ENCODE data around the gene CFAP45. TPM values are rescaled to one million over a fixed set of nuclear protein-coding genes. Genes with fewer than 3 reads are reported as not detected.

Gene CFAP45
- polyA plus RNA-seq, 1 donor = 0.20 TPM

DNA sequence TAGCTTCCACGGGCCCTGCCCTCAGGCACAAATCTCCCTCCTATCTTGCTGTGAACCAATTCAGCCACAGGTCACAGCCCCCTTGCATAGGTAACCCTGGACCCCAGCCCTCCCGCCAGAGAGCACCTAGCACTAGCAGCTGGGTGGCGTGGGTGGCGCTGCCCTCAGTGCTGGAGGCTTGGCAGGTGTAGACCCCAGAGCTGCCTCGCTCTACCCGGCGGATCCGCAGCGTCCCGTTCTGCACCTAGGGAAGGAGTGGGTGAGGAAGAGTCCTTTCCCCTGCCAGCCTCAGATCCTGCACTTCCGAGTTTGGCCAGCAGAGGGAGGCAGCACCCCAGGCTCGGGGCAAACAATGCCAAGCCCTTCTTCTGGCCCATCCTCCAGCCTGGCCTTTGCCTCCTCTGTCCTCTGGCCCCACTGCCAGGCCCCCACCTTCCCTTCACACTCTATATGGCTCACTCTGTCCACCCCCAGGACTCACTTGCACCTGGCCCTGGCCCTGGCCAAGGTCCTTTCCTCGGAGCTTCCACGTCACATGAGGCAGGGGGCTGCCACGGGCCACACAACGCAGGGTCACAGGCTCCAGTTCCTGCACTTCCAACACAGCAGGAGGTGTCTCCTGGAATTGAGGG lies 36.4 kb upstream of the CFAP45 start:
- DNase-seq (ENCODE audit: low read depth) = no peak

DNA sequence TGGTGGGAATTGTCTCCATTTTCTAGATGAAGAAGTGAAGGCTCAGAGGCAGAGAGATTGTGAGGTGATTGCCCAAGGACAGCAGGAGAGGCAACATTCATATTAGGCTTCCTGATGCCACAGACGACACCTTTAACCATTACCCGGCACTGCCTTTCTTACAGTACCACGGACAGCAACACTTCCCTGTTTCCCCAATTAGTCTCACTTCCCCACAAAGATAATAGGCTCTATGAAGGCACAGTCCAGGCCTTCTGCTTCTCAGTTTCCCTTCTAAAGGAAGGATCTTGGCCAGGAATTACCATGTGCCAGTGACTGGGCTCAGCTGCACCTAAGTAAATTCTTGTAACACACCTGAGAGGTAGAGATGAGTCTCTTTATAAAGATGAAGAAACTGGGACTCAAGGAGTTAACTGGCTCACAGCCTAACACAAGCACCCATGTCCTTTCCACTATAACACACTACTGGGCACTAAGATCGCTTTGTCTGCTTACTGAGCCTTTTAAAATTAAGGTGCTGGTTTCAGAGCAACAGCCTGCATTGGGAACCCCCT lies 35.8 kb upstream of the CFAP45 start:
- DNase-seq (ENCODE audit: low read depth) = no peak

DNA sequence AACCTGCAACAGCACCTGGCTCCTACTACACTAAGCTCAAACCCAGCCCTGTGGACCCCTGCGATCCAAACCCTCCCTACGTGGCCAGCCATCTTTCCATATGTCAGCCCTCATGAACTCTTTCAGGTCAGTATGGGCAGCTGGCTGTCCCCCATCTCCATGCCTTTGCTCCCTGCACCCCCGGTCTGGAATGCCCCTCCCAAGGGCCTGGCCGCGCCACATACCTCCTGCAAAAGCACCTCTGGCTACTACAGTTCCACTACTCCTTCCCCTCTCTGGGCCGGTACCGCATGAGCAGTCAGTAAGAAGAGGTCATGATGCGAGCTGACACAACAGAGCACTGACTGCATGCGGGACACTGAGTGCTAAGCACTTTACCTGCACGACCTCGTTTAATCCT lies 35.3 kb upstream of the CFAP45 start:
- no peak for DNase-seq (ENCODE audit: low read depth)

DNA sequence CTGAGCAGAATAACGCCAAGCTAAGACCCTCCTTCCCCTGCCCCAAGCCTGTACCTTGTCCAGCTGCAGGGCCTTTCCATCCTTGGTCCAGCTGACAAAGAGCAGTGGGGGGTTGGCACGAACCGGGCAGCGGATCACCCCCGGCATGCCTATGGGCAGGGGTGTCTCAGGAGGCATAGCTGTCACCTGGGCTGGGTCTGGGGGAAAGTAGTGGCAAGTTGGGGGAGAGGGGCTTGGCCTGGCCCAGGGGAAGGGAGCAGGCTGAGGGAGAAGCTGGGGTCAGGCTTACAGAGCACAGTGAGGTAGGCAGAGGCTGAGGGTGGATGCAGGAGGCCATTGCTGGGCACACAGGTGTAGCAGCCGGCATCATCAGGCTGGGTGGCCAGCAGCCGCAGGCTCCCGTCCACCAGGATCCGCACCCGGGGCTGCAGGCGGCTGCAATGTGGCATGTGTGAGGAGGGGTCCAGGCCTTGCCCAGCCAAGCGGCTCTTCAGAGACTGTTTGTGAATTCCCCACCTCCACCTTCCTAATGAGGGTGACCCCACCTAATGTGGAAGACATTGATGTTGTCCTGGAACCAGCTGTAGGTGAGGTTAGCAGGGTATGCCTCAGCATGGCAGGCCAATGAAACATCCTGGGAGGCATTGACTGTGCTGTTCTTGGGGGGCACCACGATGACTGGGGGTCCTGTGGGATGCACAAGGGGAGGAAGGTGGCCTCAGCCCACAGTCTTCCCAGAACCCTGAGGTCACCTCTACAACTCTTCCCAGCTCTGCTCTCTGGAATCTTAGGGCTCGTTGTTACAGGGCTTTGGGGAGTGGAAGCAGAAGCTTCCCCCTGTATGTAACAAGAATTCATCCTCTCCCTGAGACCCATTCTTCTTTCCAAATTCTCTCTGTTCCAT lies 34.4 kb upstream of the CFAP45 start:
- no peak for DNase-seq (ENCODE audit: low read depth)

DNA sequence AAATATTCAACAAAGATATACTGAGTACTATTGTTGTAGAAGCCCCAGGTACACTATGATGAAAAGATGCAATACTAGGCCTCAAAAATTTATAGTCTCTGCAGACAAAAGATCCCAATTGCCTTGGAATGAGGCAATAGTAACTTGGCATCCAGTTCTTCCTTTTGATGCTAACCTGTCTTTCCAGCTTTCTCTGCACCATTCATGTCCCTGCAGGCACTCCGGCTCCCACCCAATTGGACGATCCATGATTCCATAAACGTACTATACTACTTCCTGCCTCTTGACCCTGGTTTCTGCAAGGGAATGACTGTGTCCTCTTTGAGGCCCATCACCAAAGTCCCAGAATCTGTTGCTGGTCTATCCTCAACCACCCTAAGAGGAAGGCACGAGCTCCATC lies 33.4 kb upstream of the CFAP45 start:
- no peak for DNase-seq (ENCODE audit: low read depth)

DNA sequence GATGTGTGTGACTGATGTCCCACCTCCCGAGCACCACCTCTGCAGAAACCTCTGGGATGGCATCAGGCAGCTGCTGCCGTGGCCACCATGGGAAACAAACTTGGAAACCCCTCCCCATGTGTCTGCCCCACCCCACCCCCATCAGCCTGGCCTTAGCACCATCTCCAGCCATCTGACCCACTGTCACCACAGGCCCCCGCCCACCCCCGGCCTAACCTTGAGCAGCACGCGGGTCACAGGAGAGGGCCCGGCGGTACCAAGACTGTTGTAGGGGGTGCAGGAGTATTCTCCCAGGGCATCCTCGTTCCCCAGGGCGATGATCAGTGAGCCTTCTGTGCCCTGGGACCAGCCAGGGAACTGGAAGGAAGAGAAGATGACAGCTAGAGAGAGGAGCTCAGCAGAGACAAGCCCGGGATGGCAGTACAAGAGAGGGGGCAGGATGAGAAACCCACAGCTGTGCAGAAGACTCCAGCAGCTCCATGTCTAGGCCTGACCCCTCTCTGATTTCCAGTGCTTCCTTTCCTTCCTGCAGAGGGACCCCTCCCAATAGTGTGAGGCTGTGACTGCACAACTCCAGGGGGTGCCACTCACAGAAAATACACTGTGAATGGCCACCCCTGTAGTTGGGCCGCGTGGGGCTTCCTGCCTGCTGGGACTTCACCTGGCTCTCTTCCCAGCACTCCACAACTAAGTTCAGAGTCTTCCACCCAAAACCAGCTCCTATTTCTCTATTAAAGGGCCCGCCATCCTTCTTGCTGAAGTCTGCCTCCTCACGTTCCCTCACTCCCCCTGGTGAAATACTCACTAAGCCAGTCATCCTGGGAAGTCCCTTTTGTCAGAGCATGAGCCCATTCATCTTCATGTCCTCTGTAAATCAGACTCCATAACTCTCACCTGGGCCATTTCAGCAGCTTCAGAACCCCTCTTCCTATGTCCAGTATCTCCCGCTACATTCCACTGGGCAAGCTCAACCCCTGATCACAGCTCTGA lies 32.6 kb upstream of the CFAP45 start:
- no peak for DNase-seq (ENCODE audit: low read depth)

DNA sequence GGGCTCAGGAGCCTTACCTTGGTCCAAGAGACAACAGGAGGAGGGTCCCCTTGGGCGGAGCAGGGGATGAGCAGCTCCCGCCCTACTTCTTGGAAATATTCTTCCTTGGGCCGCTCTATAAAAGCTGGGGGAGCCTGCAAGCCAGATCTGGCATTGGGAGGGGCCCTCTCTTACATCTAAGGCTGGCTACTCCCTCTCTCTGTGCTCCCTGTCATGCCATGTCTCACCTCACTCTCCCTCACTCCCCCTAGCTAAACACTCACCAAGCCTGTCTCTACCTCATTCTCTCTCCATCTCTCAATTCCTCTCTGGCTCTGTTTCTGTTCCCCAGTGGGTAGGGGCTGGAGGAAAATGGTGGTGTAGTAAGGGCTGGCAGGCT lies 31.8 kb upstream of the CFAP45 start:
- no peak for DNase-seq (ENCODE audit: low read depth)

DNA sequence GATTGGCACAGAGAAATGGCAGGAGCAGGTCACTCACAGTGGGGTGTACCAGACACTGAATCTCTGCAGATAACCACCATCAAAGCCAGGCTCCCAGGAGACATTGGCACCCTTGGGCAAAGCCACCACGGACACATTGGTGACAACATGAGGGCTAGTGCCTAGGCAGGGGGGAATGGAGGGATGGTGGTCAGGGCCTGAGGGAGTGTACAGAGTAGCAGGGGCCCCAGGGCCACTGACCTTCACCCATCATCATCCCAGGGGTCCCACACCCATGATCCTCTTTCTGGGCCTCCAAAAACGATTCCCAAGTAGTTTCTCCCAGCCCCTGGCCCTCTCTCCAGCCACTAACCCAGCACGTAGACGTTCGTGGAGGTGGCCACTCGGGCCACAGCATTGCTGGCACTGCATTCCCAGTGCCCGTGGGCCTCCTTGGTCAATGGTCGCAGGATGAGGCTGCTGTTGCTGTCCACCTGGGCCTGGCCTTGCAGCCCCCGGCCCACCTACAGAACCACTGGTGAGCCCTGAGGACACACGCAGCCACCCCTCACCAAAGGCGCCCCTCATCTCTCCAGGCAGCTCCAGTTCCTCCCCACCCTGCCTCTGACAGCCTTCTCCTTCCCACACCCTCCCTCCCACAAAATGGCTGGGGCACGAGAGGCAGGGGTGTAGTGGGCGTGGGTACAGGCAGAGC lies 31.3 kb upstream of the CFAP45 start:
- DNase-seq (ENCODE audit: low read depth) = no peak

DNA sequence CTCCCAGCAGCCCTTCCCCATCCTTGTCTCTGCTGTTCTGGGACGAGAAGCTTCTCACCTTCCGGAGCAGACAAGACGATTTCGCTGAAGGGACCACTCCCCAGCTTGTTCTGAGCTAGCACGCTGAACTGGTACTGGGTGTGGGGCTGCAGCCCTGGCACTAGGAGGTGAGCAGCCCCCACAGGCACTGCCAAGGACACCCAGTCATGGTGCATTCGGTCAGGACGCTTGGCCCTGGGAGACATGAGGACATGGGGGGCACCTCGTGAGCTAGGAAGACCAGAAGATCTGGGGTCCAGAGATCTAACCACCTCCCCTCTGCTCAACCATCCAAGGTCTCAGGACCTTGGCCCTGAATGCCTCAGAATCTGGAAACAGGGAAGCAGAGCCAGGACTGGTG lies 30.7 kb upstream of the CFAP45 start:
- no peak for DNase-seq (ENCODE audit: low read depth)

DNA sequence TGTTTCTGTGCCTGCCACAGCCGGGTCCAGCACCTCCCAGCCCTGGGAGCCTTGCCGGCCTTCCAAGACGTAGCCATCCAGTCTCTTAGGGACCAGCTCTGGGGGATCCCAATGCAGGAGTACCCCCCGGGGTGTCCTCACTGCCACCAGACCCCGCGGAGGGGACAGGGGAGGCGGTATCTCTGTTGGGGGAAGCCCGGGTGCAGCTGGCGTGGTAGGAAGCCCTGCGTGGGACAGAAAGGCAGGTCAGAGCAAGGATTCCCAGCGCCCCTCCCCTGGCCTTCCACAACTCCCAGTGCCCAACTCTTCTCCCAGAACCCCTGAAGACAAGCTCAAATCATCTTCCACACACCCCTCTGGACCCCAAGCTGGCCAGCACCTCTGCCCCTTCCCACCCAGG lies 30.3 kb upstream of the CFAP45 start:
- DNase-seq (ENCODE audit: low read depth) = no peak

DNA sequence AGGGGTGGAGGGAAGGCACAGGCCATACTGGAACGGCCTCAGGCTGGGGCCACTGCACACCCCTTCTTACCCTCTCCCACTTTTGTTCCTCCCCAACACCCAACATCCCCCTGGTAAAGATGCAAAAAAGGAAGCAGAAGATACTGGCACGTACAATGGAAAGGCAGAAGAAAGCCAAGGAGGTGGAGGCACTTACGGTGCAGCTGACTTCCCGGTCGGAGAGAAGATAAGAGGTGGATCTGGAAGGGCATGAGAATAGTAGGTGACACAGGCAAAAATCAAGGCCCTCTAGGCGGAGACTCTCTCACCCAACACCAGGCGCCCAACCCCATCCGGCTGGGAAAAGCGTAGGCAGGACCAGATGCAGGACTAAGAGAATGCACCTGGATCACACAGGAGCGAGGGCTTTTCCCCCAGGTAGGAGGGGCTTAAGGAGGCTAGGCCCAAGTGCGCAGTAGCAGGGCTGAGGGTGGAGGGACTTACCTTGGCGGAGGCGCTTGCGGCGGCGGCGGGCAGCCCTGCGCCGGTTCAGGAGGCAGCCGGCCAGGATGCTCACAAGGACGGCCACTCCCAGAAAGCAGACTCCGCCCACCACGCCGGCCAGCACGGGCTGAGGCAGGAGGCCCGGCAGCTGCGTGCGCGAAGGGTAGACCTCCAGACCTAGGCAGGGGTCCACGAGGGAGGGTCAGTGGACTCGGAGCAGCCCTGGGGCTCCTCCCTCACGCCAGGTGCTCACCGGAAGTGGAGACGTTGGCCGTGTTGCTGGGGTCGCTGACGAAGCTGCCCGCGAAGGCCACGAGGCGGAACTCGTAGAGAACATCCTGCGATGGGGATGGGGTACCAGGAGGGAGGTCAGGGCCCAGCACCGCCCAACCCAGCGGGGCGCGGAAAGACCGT lies 29.4 kb upstream of the CFAP45 start:
- DNase-seq (ENCODE audit: low read depth) = no peak

DNA sequence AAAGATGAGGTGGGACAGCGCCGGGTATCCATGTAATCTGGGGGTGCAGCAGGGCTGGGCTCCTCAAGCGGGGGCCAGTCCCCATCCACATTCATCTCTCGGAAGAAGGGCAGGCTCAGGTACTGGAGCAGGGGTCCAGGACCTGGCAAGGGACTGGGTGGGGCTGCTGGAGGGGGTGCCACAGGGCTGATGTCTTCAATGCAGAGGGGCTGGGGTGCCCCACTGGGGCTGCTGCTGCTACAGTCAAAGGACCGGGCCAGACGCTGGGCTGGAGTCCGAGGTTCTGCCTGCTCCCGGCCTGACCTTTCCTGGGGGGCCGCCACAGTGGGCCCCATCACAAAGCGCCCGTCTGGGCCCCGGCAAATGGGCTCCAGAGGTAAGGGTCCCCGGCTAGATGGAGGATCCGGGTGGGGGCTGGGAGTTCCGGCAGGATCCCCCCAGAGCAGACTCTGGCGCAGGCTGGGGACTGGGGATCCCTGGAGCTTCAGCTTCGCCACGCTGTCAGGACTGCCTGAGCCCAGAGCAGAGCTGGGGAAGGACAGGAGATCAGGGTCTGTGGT lies 28.6 kb upstream of the CFAP45 start:
- no peak for DNase-seq (ENCODE audit: low read depth)

DNA sequence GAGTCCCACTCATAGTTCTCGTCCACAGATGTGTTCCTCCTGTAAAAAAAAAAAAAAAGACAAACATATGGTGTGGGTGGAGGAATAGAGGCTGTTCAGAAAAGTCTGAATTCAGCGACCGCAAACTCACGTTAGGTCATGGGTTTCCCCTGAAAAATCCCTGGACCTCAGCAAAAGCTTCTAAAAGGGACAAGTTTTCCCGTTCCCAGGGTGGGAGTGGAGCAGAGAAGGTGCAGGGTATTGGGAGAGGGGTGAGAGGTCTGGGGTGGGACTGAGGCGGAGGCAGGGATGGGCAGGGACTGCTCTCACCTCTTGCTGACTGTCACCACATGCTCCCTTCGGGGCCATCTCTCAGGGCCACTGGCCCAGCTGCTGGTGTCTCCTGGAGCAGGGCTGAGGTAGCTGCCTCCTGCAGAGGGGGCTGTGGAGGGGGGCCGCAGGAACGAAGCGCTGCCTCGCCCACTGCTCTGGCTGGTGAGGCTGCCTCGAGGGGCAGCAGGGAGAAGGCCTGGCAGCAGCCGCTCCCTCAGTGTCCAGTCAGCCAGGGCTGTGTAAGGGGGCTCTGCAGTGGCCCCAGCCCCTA lies 28.0 kb upstream of the CFAP45 start:
- DNase-seq (ENCODE audit: low read depth) = no peak

DNA sequence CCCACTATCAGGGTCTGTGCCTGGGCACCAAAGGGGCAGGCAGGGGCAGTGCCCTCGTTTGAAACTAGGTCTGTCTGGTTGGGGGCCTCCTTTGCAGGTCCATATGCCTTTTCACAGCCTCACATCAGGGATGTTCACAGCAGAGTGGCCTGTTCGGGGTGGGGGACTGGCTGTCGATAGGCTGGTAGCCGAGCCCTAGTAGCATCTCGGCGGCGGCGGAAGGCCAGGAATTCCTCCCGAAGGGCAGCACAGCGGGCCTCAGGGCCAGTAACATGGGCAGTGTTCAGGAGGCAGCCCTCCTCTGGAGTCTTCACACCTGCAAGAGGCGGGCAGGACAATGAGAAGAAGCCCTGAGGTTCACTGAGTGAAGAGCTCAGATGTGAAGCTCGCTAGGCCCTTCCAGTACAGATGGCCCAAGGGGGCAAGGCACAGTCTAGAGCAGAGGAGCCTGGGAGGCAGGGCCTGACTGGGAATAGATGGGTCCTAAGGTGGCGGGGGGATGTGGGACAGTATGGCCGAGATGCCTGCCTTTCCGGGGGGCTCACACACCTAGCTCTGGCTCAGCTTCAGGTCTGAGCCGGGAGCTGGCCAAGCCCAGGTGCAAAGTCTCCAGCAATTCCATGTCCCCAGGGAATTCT lies 27.4 kb upstream of the CFAP45 start:
- DNase-seq (ENCODE audit: low read depth) = no peak

DNA sequence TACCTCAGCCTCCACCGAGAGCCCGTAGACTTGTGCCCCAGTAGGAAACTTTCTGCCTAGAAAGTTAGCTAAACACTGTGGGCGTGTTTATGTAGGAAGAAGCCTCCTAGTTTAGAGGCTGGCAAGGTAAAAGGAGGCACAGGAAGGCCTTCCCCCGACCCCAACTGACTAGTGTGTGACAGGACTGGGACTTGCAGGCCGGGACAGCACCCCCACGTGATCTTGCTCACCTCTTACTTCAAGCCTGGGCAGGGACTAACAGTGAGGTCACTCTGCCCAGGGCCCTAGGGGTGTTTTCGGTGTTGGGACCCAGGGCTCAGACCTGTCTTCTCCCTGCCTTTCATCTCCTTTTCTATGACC lies 25.7 kb upstream of the CFAP45 start:
- DNase-seq (ENCODE audit: low read depth) = no peak

DNA sequence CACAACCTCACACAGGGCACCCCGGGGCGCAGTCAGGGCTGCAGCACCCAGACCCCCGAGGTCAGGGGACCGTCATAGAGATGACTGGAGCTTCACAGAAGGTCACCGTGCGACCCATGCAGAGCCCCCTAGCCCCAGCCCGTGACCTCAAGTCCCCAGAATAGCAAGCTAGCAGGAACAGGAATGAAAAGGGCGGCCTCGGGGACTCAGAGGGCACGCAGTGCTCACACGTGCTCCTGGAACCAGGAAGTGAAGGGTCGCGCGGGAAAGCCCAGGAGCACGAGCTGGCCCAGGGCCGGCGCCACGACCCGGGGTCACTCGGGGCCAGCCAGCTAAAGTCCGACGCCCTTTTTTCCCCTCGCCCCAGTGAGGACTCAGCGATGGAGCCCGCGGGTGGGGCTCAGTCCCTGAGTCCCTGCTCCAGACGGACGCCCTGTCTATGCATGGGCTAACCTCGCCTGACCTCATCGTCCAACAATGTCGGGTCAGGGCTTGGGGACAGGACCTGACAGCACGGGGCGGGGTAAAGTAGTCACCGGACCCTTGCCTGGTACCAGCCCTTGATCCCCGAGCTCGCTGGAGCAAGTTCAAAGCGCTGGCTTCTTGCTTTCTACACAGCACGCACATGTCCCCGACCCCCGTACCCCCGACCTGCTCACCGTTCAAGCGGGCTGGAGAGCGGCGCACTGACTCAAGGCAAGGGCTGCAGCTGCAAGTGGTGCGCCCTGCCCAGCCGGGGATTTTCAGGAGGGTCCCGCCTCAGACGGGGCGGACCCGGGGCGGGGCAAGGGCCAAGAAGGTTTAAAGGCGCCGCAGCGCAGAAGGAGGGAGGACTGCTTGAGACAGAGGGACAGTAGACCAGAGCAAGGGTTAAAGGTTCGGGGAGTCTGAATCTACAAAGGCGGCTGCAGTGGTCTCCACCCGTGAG lies 25.1 kb upstream of the CFAP45 start, which contains the start of gene TAGLN2:
Gene TAGLN2, minus strand, starts transcription at position 717 of the 928 bp plus-strand sequence. CDS start 4,998 bp downstream, outside the sequence.
- no peak for DNase-seq (ENCODE audit: low read depth)

DNA sequence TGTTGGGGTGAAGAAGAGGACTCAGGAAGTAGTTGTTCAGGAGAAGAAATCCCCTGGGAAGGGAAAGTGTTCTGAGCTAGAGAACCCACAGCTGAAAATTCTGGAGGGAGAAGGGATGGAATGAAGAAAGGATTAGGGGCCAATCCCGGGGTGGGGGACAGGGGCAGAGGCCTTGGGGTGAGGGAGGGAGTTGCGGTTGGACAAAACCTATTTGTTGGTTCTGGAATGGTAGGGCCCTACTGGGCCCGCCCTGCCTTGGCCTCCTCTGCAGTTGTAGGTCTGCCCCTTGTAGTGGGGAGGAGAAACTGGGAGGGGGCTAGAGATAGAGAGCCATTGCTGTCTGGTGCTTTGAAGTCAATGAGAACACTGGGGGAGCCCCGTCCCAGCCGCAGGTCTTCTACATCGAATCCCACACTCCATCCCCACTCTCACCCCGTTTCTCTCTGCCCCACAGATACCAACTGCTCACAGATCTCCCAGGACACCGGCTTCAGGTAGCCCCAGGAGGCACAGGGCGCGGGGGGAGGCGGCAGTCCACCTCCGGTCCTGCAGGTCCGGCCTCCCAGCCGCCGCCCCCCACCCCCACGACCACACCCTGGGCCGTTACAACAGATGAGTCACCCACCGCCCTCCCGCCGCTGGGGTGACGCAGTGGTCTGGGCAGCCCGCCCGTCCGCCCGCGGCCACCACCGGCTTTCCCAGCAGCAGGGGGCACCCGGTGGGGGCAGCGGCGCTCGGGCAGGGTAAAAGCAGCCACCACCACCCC lies 24.2 kb upstream of the CFAP45 start:
- DNase-seq (ENCODE audit: low read depth) = no peak

Measured in forelimb muscle (tissue), 1 donor.